Right lobe of liver (tissue), 4 donors: ENCODE measurements around the gene SORL1.

Experiments used
- CTCF ChIP-seq, 4 donors: fragments of 200-600 bp in 3 of 4; fragments of 450-650 bp in 1 of 4; IDR thresholded peaks; one replicate each; pipeline versions ENCODE4 v1.5.1 to v1.8.0; 2016 to 2022; ENCODE audit warnings: antibody characterized with exemption in 4 of 4, mild to moderate bottlenecking in 2 of 4
- POLR2A ChIP-seq: fragments of 450-650 bp; IDR thresholded peaks from one replicate; pipeline ENCODE4 v1.6.1; 2017; ENCODE audit warnings: antibody characterized with exemption, mild to moderate bottlenecking
- donor health status: DM: no; HTN: no; CAD: no.
- donor health status: DM: no; HTN: no; CAD: no.
- donor health status: DM: no; HTN: yes; CAD: no.

DNA sequence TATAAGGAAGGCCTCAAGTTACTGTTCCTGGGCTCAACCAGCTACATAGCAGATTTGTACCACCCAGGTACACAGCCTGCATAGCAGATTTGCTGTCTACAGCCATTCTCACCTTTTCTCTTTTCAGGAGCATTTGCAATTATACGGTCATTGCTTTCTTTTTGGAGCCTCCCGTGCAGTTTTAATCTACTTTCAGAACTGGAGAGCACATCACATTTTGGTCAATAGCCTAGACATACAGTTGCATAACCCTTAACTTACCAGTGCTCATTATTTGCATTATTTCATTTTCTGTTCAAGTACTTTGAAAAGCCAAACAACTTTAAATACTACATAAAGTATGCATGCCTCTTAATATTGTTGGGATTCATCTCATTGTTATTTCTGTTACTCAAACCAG lies 151.2 kb downstream of the SORL1 start:
- TF ChIP-seq POLR2A (no peak), CTCF (IDR thresholded peaks at IDR 0.05) (no peak)
